Spleen (tissue), 7 donors: ENCODE results near the gene BNIP3.

Source experiments
- POLR2A ChIP-seq, 3 donors: fragments of 450-650 bp; IDR thresholded peaks; one replicate each; pipeline ENCODE4 v1.5.1; 2017; ENCODE audit warnings: antibody characterized with exemption in 3 of 3, mild to moderate bottlenecking in 1 of 3
- TF ChIP-seq, protein P1 (sequence below), 11 experiments: fragments of 200-600 bp in 7 of 11; fragments of 450-650 bp in 4 of 11; sonication (generic) in 4 of 11; IDR thresholded peaks in 8 of 11; conservative IDR thresholded peaks in 3 of 11; 1 replicate in 7 of 11; 2 replicates in 4 of 11; pipeline versions ENCODE4 v1.4.0 to v1.8.0; 2016 to 2021; ENCODE audit warnings: antibody characterized with exemption in 11 of 11, inconsistent platforms in 4 of 11, mild to moderate bottlenecking in 1 of 11
- donor health status: DM: no; HTN: no; CAD: no; lungs with moderate emphysema.
- donor health status: DM: no; HTN: no; CAD: no.
- donor health status: DM: no; HTN: no; CAD: no.

DNA sequence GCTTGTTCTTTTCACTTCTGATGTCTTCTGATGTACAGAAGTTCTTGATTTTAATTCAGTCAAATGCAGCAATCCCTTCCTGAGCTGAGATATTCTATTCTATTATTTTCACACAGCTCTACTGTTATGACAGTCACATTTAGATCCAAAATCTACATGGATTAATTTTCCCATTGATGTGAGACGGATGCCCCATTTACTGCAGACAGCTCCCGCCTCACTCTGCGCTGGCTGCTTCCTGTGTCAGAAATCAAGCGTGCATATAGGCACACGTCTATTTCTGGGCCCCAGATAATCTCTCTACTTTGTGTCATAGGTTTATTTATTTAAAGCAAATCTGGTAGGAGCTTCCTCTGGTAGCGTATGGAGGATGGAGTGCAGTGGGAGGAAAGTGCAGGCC lies 6.7 kb downstream of the BNIP3 start:
- no peak for TF ChIP-seq POLR2A (IDR thresholded peaks at IDR 0.05)
- TF ChIP-seq, protein P1, sequence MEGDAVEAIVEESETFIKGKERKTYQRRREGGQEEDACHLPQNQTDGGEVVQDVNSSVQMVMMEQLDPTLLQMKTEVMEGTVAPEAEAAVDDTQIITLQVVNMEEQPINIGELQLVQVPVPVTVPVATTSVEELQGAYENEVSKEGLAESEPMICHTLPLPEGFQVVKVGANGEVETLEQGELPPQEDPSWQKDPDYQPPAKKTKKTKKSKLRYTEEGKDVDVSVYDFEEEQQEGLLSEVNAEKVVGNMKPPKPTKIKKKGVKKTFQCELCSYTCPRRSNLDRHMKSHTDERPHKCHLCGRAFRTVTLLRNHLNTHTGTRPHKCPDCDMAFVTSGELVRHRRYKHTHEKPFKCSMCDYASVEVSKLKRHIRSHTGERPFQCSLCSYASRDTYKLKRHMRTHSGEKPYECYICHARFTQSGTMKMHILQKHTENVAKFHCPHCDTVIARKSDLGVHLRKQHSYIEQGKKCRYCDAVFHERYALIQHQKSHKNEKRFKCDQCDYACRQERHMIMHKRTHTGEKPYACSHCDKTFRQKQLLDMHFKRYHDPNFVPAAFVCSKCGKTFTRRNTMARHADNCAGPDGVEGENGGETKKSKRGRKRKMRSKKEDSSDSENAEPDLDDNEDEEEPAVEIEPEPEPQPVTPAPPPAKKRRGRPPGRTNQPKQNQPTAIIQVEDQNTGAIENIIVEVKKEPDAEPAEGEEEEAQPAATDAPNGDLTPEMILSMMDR (IDR thresholded peaks at IDR 0.05 in 8 of 11, conservative IDR thresholded peaks at IDR 0.05 in 3 of 11), result no peak
